GM19238 (cell line): ENCODE data around the gene BCAS4.
"Not testable (repeated sequence)": the region's sequence is repeated elsewhere in the genome, so short reads cannot be mapped to it uniquely, and the experiment has no call there.

Source experiments
- DNase-seq: peaks from one replicate; pipeline ENCODE4 v3.0.0; 2011; ENCODE audit warnings: low spot score; ENCODE audit not compliant: insufficient read length

BCAS4 gene

GRCh38 chr20:50771419-50772080 is 23.3 kb upstream of the BCAS4 start:
- not testable (repeated sequence) for DNase-seq

GRCh38 chr20:50772420-50773185 is 22.3 kb upstream of the BCAS4 start:
- DNase-seq, result no peak

- no peak for DNase-seq
Observed at GRCh38 chr20:50774515-50774914, 20.3 kb upstream of the BCAS4 start.

GRCh38 chr20:50776122-50776817 is 18.6 kb upstream of the BCAS4 start:
- DNase-seq, result no peak

- no peak for DNase-seq
Observed at GRCh38 chr20:50777373-50777772, 17.5 kb upstream of the BCAS4 start.

GRCh38 chr20:50778994-50779393 is 15.9 kb upstream of the BCAS4 start:
- DNase-seq, result not testable (repeated sequence)

- no peak for DNase-seq
Observed at GRCh38 chr20:50783390-50783789, 11.5 kb upstream of the BCAS4 start.

- no peak for DNase-seq
Observed at GRCh38 chr20:50783903-50784302, 11.0 kb upstream of the BCAS4 start.

- no peak for DNase-seq
Observed at GRCh38 chr20:50784464-50784863, 10.4 kb upstream of the BCAS4 start.

- no peak for DNase-seq
Observed at GRCh38 chr20:50786703-50787102, 8.2 kb upstream of the BCAS4 start.

GRCh38 chr20:50787181-50787580 is 7.7 kb upstream of the BCAS4 start:
- no peak for DNase-seq

GRCh38 chr20:50788045-50788991 is 6.5 kb upstream of the BCAS4 start:
- DNase-seq, result no peak

GRCh38 chr20:50789968-50790650 is 4.8 kb upstream of the BCAS4 start:
- DNase-seq, result no peak

GRCh38 chr20:50790651-50791277 is 4.1 kb upstream of the BCAS4 start:
- DNase-seq, result peak; percentile 82

GRCh38 chr20:50792708-50793574 is 1.9 kb upstream of the BCAS4 start:
- DNase-seq, result no peak

- not testable (repeated sequence) for DNase-seq
Observed at GRCh38 chr20:50793575-50794016, 1.3 kb upstream of the BCAS4 start.

- no peak for DNase-seq
Observed at GRCh38 chr20:50794181-50794845, 548 bp upstream of the BCAS4 start.

- no peak for DNase-seq
Observed at GRCh38 chr20:50797142-50797541, 2.3 kb downstream of the BCAS4 start.

- no peak for DNase-seq
Observed at GRCh38 chr20:50798650-50799049, 3.8 kb downstream of the BCAS4 start.
